Fibroblast of skin of left biceps (primary cell): Measurements from ENCODE around the gene TMPRSS9.
"Not testable (repeated sequence)": the region's sequence is repeated elsewhere in the genome, so short reads cannot be mapped to it uniquely, and the experiment has no call there.

Experiments used
- DNase-seq, 2 experiments: peaks; one replicate each; pipeline ENCODE4 v3.0.0-alpha.2; 2013; ENCODE audit warnings: low read depth in 2 of 2

The TMPRSS9 gene

GRCh38 chr19:2394054-2394441 lies 34.0 kb downstream of the TMPRSS9 start:
- no peak for DNase-seq

GRCh38 chr19:2394442-2395292 lies 34.6 kb downstream of the TMPRSS9 start:
- no peak for DNase-seq

GRCh38 chr19:2395293-2395829 lies 35.3 kb downstream of the TMPRSS9 start:
- DNase-seq: not testable (repeated sequence)

- not testable (repeated sequence) for DNase-seq
Measured at GRCh38 chr19:2397173-2397572, 37.1 kb downstream of the TMPRSS9 start.

- no peak for DNase-seq
Measured at GRCh38 chr19:2398735-2399305, 38.8 kb downstream of the TMPRSS9 start.

GRCh38 chr19:2399582-2399981 lies 39.5 kb downstream of the TMPRSS9 start:
- no peak for DNase-seq

GRCh38 chr19:2408247-2408646 lies 48.2 kb downstream of the TMPRSS9 start:
- DNase-seq: no peak

- DNase-seq: no peak
Measured at GRCh38 chr19:2409352-2409912, 49.4 kb downstream of the TMPRSS9 start.

- no peak for DNase-seq
Measured at GRCh38 chr19:2410023-2410422, 50.0 kb downstream of the TMPRSS9 start.

GRCh38 chr19:2411709-2412108 lies 51.6 kb downstream of the TMPRSS9 start:
- no peak for DNase-seq

GRCh38 chr19:2412449-2412848 lies 52.4 kb downstream of the TMPRSS9 start:
- DNase-seq: no peak

- DNase-seq: no peak
Measured at GRCh38 chr19:2413159-2413558, 53.1 kb downstream of the TMPRSS9 start.

- no peak for DNase-seq
Measured at GRCh38 chr19:2413629-2414028, 53.6 kb downstream of the TMPRSS9 start.

- DNase-seq: no peak
Measured at GRCh38 chr19:2415281-2415972, 55.4 kb downstream of the TMPRSS9 start.

- DNase-seq: no peak
Measured at GRCh38 chr19:2415973-2416319, 55.9 kb downstream of the TMPRSS9 start.

- DNase-seq: no peak
Measured at GRCh38 chr19:2416321-2417097, 56.4 kb downstream of the TMPRSS9 start.

GRCh38 chr19:2417436-2417835 lies 57.4 kb downstream of the TMPRSS9 start:
- not testable (repeated sequence) for DNase-seq

- DNase-seq: no peak
Measured at GRCh38 chr19:2417881-2418406, 57.9 kb downstream of the TMPRSS9 start.

- no peak for DNase-seq
Measured at GRCh38 chr19:2419754-2420153, 59.7 kb downstream of the TMPRSS9 start.

GRCh38 chr19:2420490-2420889 lies 60.4 kb downstream of the TMPRSS9 start:
- no peak for DNase-seq
